ENCODE measurements around the gene SPATA32.

The SPATA32 gene

GRCh38 chr17:45308840-45309239 is 46.9 kb upstream of the SPATA32 start:
- peak overlapping the region; percentile 8; the same call in 1 of the 2 replicates for H3K4me2 ChIP-seq
- peaks cover 94% of the 10 kb centered on the region for H3K4me1 ChIP-seq (ENCODE audit: low read depth, poor library complexity, severe bottlenecking)
- no peaks in the 10 kb centered on the region for H3K27me3 ChIP-seq (ENCODE audit: insufficient read depth, low read depth)
- H3K9ac ChIP-seq = no peak overlapping the region
- no peak for TF ChIP-seq CTCF (conservative IDR thresholded peaks at IDR 0.05; ENCODE audit: low read depth, low read length)
- H2AFZ ChIP-seq (ENCODE audit: low read depth) = no peak overlapping the region
- peak overlapping the region; percentile 78; the same call in 1 of the 2 replicates for H3K27ac ChIP-seq
- H3K36me3 ChIP-seq (ENCODE audit: insufficient read depth) = no peaks in the 10 kb centered on the region
- H3K79me2 ChIP-seq (ENCODE audit: insufficient read depth, low read depth) = peaks cover 94% of the 10 kb centered on the region
- H4K20me1 ChIP-seq (ENCODE audit: insufficient read depth) = no peaks in the 10 kb centered on the region
- H3K4me3 ChIP-seq (IDR thresholded peaks at IDR 0.05; ENCODE audit: insufficient read depth, low read depth, low read length) = no peak overlapping the region

- H2AFZ ChIP-seq (ENCODE audit: low read depth) = no peak overlapping the region
- H3K79me2 ChIP-seq (ENCODE audit: insufficient read depth, low read depth) = peaks cover 94% of the 10 kb centered on the region
- H3K9ac ChIP-seq = peak overlapping the region; percentile 41; the same call in 1 of the 2 replicates
- no peaks in the 10 kb centered on the region for H4K20me1 ChIP-seq (ENCODE audit: insufficient read depth)
- peaks cover 94% of the 10 kb centered on the region for H3K4me1 ChIP-seq (ENCODE audit: low read depth, poor library complexity, severe bottlenecking)
- H3K27me3 ChIP-seq (ENCODE audit: insufficient read depth, low read depth) = no peaks in the 10 kb centered on the region
- H3K4me3 ChIP-seq (IDR thresholded peaks at IDR 0.05; ENCODE audit: insufficient read depth, low read depth, low read length) = no peak overlapping the region
- H3K36me3 ChIP-seq (ENCODE audit: insufficient read depth) = no peaks in the 10 kb centered on the region
- peak overlapping the region; percentile 39 for H3K4me2 ChIP-seq
- no peak for TF ChIP-seq CTCF (conservative IDR thresholded peaks at IDR 0.05; ENCODE audit: low read depth, low read length)
- peak overlapping the region; percentile 78 for H3K27ac ChIP-seq
Measured at GRCh38 chr17:45308016-45308365, 46.1 kb upstream of the SPATA32 start.

GRCh38 chr17:45307290-45308015 is 45.6 kb upstream of the SPATA32 start:
- peak overlapping the region; percentile 39 for H3K4me2 ChIP-seq
- peaks cover 94% of the 10 kb centered on the region for H3K79me2 ChIP-seq (ENCODE audit: insufficient read depth, low read depth)
- H3K27ac ChIP-seq = peak overlapping the region; percentile 78
- H2AFZ ChIP-seq (ENCODE audit: low read depth) = no peak overlapping the region
- H3K4me1 ChIP-seq (ENCODE audit: low read depth, poor library complexity, severe bottlenecking) = peaks cover 94% of the 10 kb centered on the region
- H3K9ac ChIP-seq = peak overlapping the region; percentile 41; the same call in 1 of the 2 replicates
- H3K4me3 ChIP-seq (IDR thresholded peaks at IDR 0.05; ENCODE audit: insufficient read depth, low read depth, low read length) = no peak overlapping the region
- TF ChIP-seq CTCF (conservative IDR thresholded peaks at IDR 0.05; ENCODE audit: low read depth, low read length) = no peak
- H4K20me1 ChIP-seq (ENCODE audit: insufficient read depth) = no peaks in the 10 kb centered on the region
- no peaks in the 10 kb centered on the region for H3K27me3 ChIP-seq (ENCODE audit: insufficient read depth, low read depth)
- H3K36me3 ChIP-seq (ENCODE audit: insufficient read depth) = no peaks in the 10 kb centered on the region

GRCh38 chr17:45306623-45307022 is 44.7 kb upstream of the SPATA32 start:
- Histone ChIP-seq H3K36me3 (ENCODE audit: insufficient read depth) (no peaks in the 10 kb centered on the region), H3K4me3 (IDR thresholded peaks at IDR 0.05; ENCODE audit: insufficient read depth, low read depth, low read length) (no peak overlapping the region), H3K4me1 (ENCODE audit: low read depth, poor library complexity, severe bottlenecking) (peaks cover 97% of the 10 kb centered on the region), H3K4me2 (peak overlapping the region; percentile 11; the same call in 1 of the 2 replicates), H3K27ac (peak overlapping the region; percentile 7; the same call in 1 of the 2 replicates), H3K27me3 (ENCODE audit: insufficient read depth, low read depth) (no peaks in the 10 kb centered on the region), H3K79me2 (ENCODE audit: insufficient read depth, low read depth) (peaks cover 96% of the 10 kb centered on the region), H3K9ac (no peak overlapping the region), H2AFZ (ENCODE audit: low read depth) (no peak overlapping the region), H4K20me1 (ENCODE audit: insufficient read depth) (no peaks in the 10 kb centered on the region)
- TF ChIP-seq CTCF (conservative IDR thresholded peaks at IDR 0.05; ENCODE audit: low read depth, low read length) = no peak
